Neural cell (in vitro differentiated cells): ENCODE measurements around the gene THADA. TPM values are rescaled to one million over a fixed set of nuclear protein-coding genes. Genes with fewer than 3 reads are reported as not detected.

ENCODE experiments used
- H2AFZ ChIP-seq: fragments of 200-600, 300-800 bp; sonication (generic), shearing (Covaris generic); 2 replicates; pipeline ENCODE4 v1.6.0; 2014; ENCODE audit warnings: low read depth, mild to moderate bottlenecking, antibody characterized with exemption, low read length, moderate library complexity
- H3F3A ChIP-seq: fragments of 200-600 bp; shearing (Covaris generic); 2 replicates; pipeline ENCODE4 v1.6.1; 2016; ENCODE audit warnings: mild to moderate bottlenecking, moderate library complexity, mixed read lengths, antibody characterized with exemption, low read length; ENCODE audit not compliant: insufficient read depth, poor library complexity, severe bottlenecking
- H3K27ac ChIP-seq: fragments of 200-600, 300-800 bp; sonication (generic), shearing (Covaris generic); 2 replicates; pipeline ENCODE4 v1.5.1; 2014; ENCODE audit warnings: mild to moderate bottlenecking, low read length, moderate library complexity
- H3K27me3 ChIP-seq: fragments of 300-800, 200-600 bp; sonication (generic), shearing (Covaris generic); 2 replicates; pipeline ENCODE4 v1.6.0; 2014; ENCODE audit warnings: mild to moderate bottlenecking, low read depth, low read length, moderate library complexity; ENCODE audit not compliant: insufficient read depth
- H3K36me3 ChIP-seq: fragments of 300-800, 200-600 bp; sonication (generic), shearing (Covaris generic); 2 replicates; pipeline ENCODE4 v1.5.1; 2014; ENCODE audit warnings: mild to moderate bottlenecking, antibody characterized with exemption, low read length, moderate library complexity; ENCODE audit not compliant: insufficient read depth
- H3K4me2 ChIP-seq: fragments of 300-800, 200-600 bp; sonication (generic), shearing (Covaris generic); 2 replicates; pipeline ENCODE4 v1.6.0; 2014; ENCODE audit warnings: mild to moderate bottlenecking, low read length
- H3K4me3 ChIP-seq: fragments of 300-800, 200-600 bp; sonication (generic), shearing (Covaris generic); 2 replicates; pipeline ENCODE4 v1.5.1; 2014; ENCODE audit warnings: mild to moderate bottlenecking, low read length, moderate library complexity
- H3K79me2 ChIP-seq: fragments of 200-600 bp; shearing (Covaris generic); replicated peaks from 2 replicates; pipeline ENCODE4 v1.6.0; 2014; ENCODE audit warnings: mild to moderate bottlenecking, low read length, moderate library complexity; ENCODE audit not compliant: insufficient read depth
- H3K9ac ChIP-seq: fragments of 300-800, 200-600 bp; sonication (generic), shearing (Covaris generic); 2 replicates; pipeline ENCODE4 v1.6.1; 2016; ENCODE audit warnings: mild to moderate bottlenecking, low read length, mixed read lengths
- H3K9me2 ChIP-seq: fragments of 200-600 bp; shearing (Covaris generic); 2 replicates; pipeline ENCODE4 v1.6.1; 2016; ENCODE audit warnings: mild to moderate bottlenecking, low read length, mixed read lengths; ENCODE audit not compliant: insufficient read depth
- H3K9me3 ChIP-seq: fragments of 200-600, 300-800 bp; sonication (generic), shearing (Covaris generic); 2 replicates; pipeline ENCODE4 v1.6.1; 2016; ENCODE audit warnings: mild to moderate bottlenecking, mixed run types, low read length, moderate library complexity, mixed read lengths
- H4K20me1 ChIP-seq: fragments of 200-600 bp; shearing (Covaris generic); 2 replicates; pipeline ENCODE4 v1.6.1; 2016; ENCODE audit warnings: mild to moderate bottlenecking, mixed run types; ENCODE audit not compliant: insufficient read depth
- CTCF ChIP-seq: fragments of 450-650 bp; IDR thresholded peaks from 2 replicates; pipeline ENCODE4 v1.5.1; 2014; ENCODE audit warnings: antibody characterized with exemption, mild to moderate bottlenecking, moderate library complexity; ENCODE audit not compliant: poor library complexity, severe bottlenecking
- EP300 ChIP-seq: fragments of 450-650 bp; conservative IDR thresholded peaks from 2 replicates; pipeline ENCODE4 v1.6.1; 2014; ENCODE audit warnings: antibody characterized with exemption, mild to moderate bottlenecking, moderate library complexity; ENCODE audit not compliant: poor library complexity, severe bottlenecking
- EZH2 ChIP-seq: fragments of 200-600, 300-800 bp; shearing (Covaris generic), sonication (generic); IDR thresholded peaks from 2 replicates; pipeline ENCODE4 v1.6.1; 2014; ENCODE audit warnings: antibody characterized with exemption, low read length, borderline replicate concordance, mild to moderate bottlenecking; ENCODE audit not compliant: insufficient read depth, poor library complexity, severe bottlenecking
- MXI1 ChIP-seq: fragments of 450-650 bp; conservative IDR thresholded peaks from 2 replicates; pipeline ENCODE4 v1.6.1; 2014; ENCODE audit warnings: antibody characterized with exemption, mild to moderate bottlenecking; ENCODE audit not compliant: poor library complexity, severe bottlenecking
- POLR2AphosphoS5 ChIP-seq: IDR thresholded peaks from 2 replicates; pipeline ENCODE4 v1.6.1; 2012
- RAD21 ChIP-seq: fragments of 450-650 bp; conservative IDR thresholded peaks from 2 replicates; pipeline ENCODE4 v1.6.1; 2014; ENCODE audit warnings: antibody characterized with exemption, mild to moderate bottlenecking, moderate library complexity
- REST ChIP-seq: IDR thresholded peaks from 2 replicates; pipeline ENCODE4 v1.6.1; 2012; ENCODE audit warnings: borderline replicate concordance
- SMC3 ChIP-seq: fragments of 450-650 bp; conservative IDR thresholded peaks from 2 replicates; pipeline ENCODE4 v1.6.1; 2014; ENCODE audit warnings: antibody characterized with exemption, mild to moderate bottlenecking, moderate library complexity; ENCODE audit not compliant: poor library complexity
- TAF1 ChIP-seq: IDR thresholded peaks from 2 replicates; pipeline ENCODE4 v1.6.1; 2012; ENCODE audit warnings: low read depth
- polyA plus RNA-seq: library from polyadenylated mRNA; depleted of rRNA; stranded (reverse); fragments of >200 nt; gene quantifications from 2 replicates; pipeline ENCODE4 v1.2.3, GENCODE V29; 2014

THADA gene
- polyA plus RNA-seq, 1 donor from 2014 or later: 8.5 TPM

GRCh38 chr2:43410055-43410604, 185.7 kb downstream of the THADA start:
- no peak for TF ChIP-seq TAF1
- TF ChIP-seq EZH2: no peak
- no peak for TF ChIP-seq RAD21
- no peak for TF ChIP-seq CTCF
- TF ChIP-seq SMC3: no peak
- no peak for TF ChIP-seq MXI1
- TF ChIP-seq POLR2AphosphoS5: no peak
- no peak for TF ChIP-seq EP300
- no peak for TF ChIP-seq REST
- no peak overlapping the region for H3K27ac ChIP-seq
- no peaks in the 10 kb centered on the region for H3F3A ChIP-seq
- no peak overlapping the region for H2AFZ ChIP-seq
- H4K20me1 ChIP-seq: no peaks in the 10 kb centered on the region
- no peaks in the 10 kb centered on the region for H3K9me2 ChIP-seq
- H3K27me3 ChIP-seq: no peaks in the 10 kb centered on the region
- H3K9ac ChIP-seq: no peak overlapping the region
- no peak overlapping the region for H3K4me3 ChIP-seq
- H3K9me3 ChIP-seq: no peaks in the 10 kb centered on the region
- no peak overlapping the region for H3K4me2 ChIP-seq
- no peaks in the 10 kb centered on the region for H3K79me2 ChIP-seq
- H3K36me3 ChIP-seq: no peaks in the 10 kb centered on the region

GRCh38 chr2:43408407-43409160, 187.3 kb downstream of the THADA start:
- no peak overlapping the region for H3K27ac ChIP-seq

More at GRCh38 chr2:43408407-43409160, 187.3 kb downstream of the THADA start:
- Histone ChIP-seq H2AFZ (no peak overlapping the region), H3F3A (no peaks in the 10 kb centered on the region), H3K9me3 (no peaks in the 10 kb centered on the region), H4K20me1 (no peaks in the 10 kb centered on the region), H3K27me3 (no peaks in the 10 kb centered on the region), H3K9me2 (no peaks in the 10 kb centered on the region), H3K4me3 (no peak overlapping the region), H3K79me2 (no peaks in the 10 kb centered on the region), H3K36me3 (no peaks in the 10 kb centered on the region), H3K4me2 (no peak overlapping the region), H3K9ac (no peak overlapping the region)
- TF ChIP-seq REST (no peak), POLR2AphosphoS5 (no peak), MXI1 (no peak)
